GM23338 (cell line): ENCODE measurements around the gene PILRB. TPM values are rescaled to one million over a fixed set of nuclear protein-coding genes. Genes with fewer than 3 reads are reported as not detected.

Source experiments
- ATAC-seq: fragments of 200-7000 bp; cut with Tn5 transposase; 3 replicates; pipeline ENCODE4 v1.9.1; 2020
- DNase-seq: peaks from one replicate; pipeline ENCODE4 v3.0.0-alpha.2; 2015; ENCODE audit warnings: low spot score
- H2AFZ ChIP-seq: fragments of 200-600 bp; sonication (generic); 2 replicates; pipeline ENCODE4 v1.8.0; 2016; ENCODE audit warnings: antibody characterized with exemption, mild to moderate bottlenecking, moderate library complexity
- H3F3A ChIP-seq: fragments of 200-600 bp; sonication (generic); replicated peaks from 2 replicates; pipeline ENCODE4 v1.8.0; 2017; ENCODE audit warnings: antibody characterized with exemption, mixed run types, low read depth
- H3K27ac ChIP-seq: fragments of 200-600 bp; sonication (generic); 2 replicates; pipeline ENCODE4 v1.6.1; 2016; ENCODE audit warnings: low read depth
- H3K27me3 ChIP-seq: fragments of 200-600 bp; sonication (generic); 2 replicates; pipeline ENCODE4 v1.8.0; 2016; ENCODE audit warnings: mild to moderate bottlenecking, mixed run types, moderate library complexity; ENCODE audit not compliant: insufficient read depth
- H3K36me3 ChIP-seq: fragments of 200-600 bp; sonication (generic); 2 replicates; pipeline ENCODE4 v1.8.0; 2016; ENCODE audit warnings: mild to moderate bottlenecking; ENCODE audit not compliant: insufficient read depth
- H3K4me1 ChIP-seq: fragments of 200-600 bp; sonication (generic); 2 replicates; pipeline ENCODE4 v1.8.0; 2016; ENCODE audit warnings: mild to moderate bottlenecking, moderate library complexity; ENCODE audit not compliant: insufficient read depth
- H3K4me2 ChIP-seq: fragments of 200-600 bp; sonication (generic); 2 replicates; pipeline ENCODE4 v1.7.1; 2017; ENCODE audit warnings: mixed run types
- H3K4me3 ChIP-seq: fragments of 200-600 bp; sonication (generic); 2 replicates; pipeline ENCODE4 v1.6.1; 2016; ENCODE audit warnings: mixed run types
- H3K79me2 ChIP-seq: fragments of 200-600 bp; sonication (generic); replicated peaks from 2 replicates; pipeline ENCODE4 v1.8.0; 2017; ENCODE audit warnings: mild to moderate bottlenecking; ENCODE audit not compliant: insufficient read depth
- H3K9me2 ChIP-seq: fragments of 200-600 bp; sonication (generic); 2 replicates; pipeline ENCODE4 v1.8.0; 2017; ENCODE audit not compliant: insufficient read depth
- H4K20me1 ChIP-seq: fragments of 200-600 bp; sonication (generic); replicated peaks from 2 replicates; pipeline ENCODE4 v1.8.0; 2017; ENCODE audit warnings: mild to moderate bottlenecking; ENCODE audit not compliant: insufficient read depth
- H3K27ac Mint-ChIP-seq: 2 replicates; pipeline ENCODE4 v1.8.0; 2020; ENCODE audit warnings: inconsistent platforms, mild to moderate bottlenecking, moderate library complexity, mixed read lengths
- H3K27me3 Mint-ChIP-seq: 3 replicates; pipeline ENCODE4 v1.8.0; 2022; ENCODE audit warnings: low read depth, mild to moderate bottlenecking, moderate library complexity, mixed read lengths, inconsistent platforms; ENCODE audit not compliant: insufficient read depth, poor library complexity
- H3K36me3 Mint-ChIP-seq: 3 replicates; pipeline ENCODE4 v1.8.0; 2021; ENCODE audit warnings: low read depth, mild to moderate bottlenecking, inconsistent platforms, moderate library complexity, mixed read lengths
- H3K4me1 Mint-ChIP-seq: 3 replicates; pipeline ENCODE4 v1.8.0; 2020; ENCODE audit warnings: mild to moderate bottlenecking, inconsistent platforms, mixed read lengths
- H3K4me3 Mint-ChIP-seq: 3 replicates; pipeline ENCODE4 v1.8.0; 2021; ENCODE audit warnings: moderate library complexity, mild to moderate bottlenecking, inconsistent platforms, mixed read lengths
- H3K9me3 Mint-ChIP-seq: 3 replicates; pipeline ENCODE4 v1.8.0; 2020; ENCODE audit warnings: moderate library complexity, mild to moderate bottlenecking, inconsistent platforms, mixed read lengths
- EZH2 ChIP-seq: fragments of 200-600 bp; sonication (generic); IDR thresholded peaks from one replicate; pipeline ENCODE4 v1.8.0; 2017; ENCODE audit warnings: antibody characterized with exemption, mild to moderate bottlenecking, low read depth; ENCODE audit not compliant: unreplicated experiment
- JUNB ChIP-seq: IDR thresholded peaks from one replicate; pipeline ENCODE4 v1.6.1; 2016; ENCODE audit warnings: antibody characterized with exemption; ENCODE audit not compliant: unreplicated experiment
- NANOG ChIP-seq: IDR thresholded peaks from 2 replicates; pipeline ENCODE4 v1.6.1; 2016; ENCODE audit warnings: antibody characterized with exemption, borderline replicate concordance
- POLR2AphosphoS5 ChIP-seq: IDR thresholded peaks from 2 replicates; pipeline ENCODE4 v1.6.1; 2016; ENCODE audit warnings: antibody characterized with exemption, low read depth
- STAT1 ChIP-seq: IDR thresholded peaks from one replicate; pipeline ENCODE4 v1.6.1; 2016; ENCODE audit warnings: antibody characterized with exemption; ENCODE audit not compliant: unreplicated experiment
- ZNF114 ChIP-seq: fragments of 250-450 bp; sonication (Bioruptor Pico); IDR thresholded peaks from 2 replicates; pipeline ENCODE4 v1.5.0; 2020; ENCODE audit warnings: mild to moderate bottlenecking, moderate library complexity
- ZNF331 ChIP-seq: fragments of 250-450 bp; sonication (Bioruptor Pico); IDR thresholded peaks from 2 replicates; pipeline ENCODE4 v1.5.0; 2020; ENCODE audit warnings: low read depth, mild to moderate bottlenecking, moderate library complexity
- polyA plus RNA-seq: library from polyadenylated mRNA; unstranded; fragments of >200 nt; fragmentation: Nextera tagmentation; extraction: Ambion mirVana; gene quantifications from 2 replicates; pipeline ENCODE4 v1.2.1, GENCODE V29; 2016
- total RNA-seq: library from RNA; depleted of rRNA; stranded (reverse); fragments of >200 nt; shearing (Covaris generic); gene quantifications from 2 replicates; pipeline ENCODE4 v1.2.3, GENCODE V29; 2014
- TF ChIP-seq, protein P1 (sequence below): fragments of 250-450 bp; sonication (Bioruptor Pico); IDR thresholded peaks from 2 replicates; pipeline ENCODE4 v1.5.0; 2020; ENCODE audit warnings: mild to moderate bottlenecking, moderate library complexity
- TF ChIP-seq, protein P2 (sequence below), 2 experiments: fragments of 200-600 bp in 1 of 2; sonication (generic) in 1 of 2; conservative IDR thresholded peaks; 2 replicates each; pipeline versions ENCODE4 v1.5.1 to v1.6.1; 2016 to 2017; ENCODE audit warnings: antibody characterized with exemption in 2 of 2, low read depth in 2 of 2, mild to moderate bottlenecking in 2 of 2, moderate library complexity in 1 of 2
- TF ChIP-seq, protein P3 (sequence below): IDR thresholded peaks from one replicate; pipeline ENCODE4 v1.6.1; 2018; ENCODE audit warnings: antibody characterized with exemption; ENCODE audit not compliant: unreplicated experiment
- TF ChIP-seq, protein P4 (sequence below): IDR thresholded peaks from 2 replicates; pipeline ENCODE4 v1.6.1; 2016; ENCODE audit warnings: antibody characterized with exemption

The PILRB gene
- total and polyA plus RNA-seq, 2 experiments from 2014 or later = 25.3 to 43.0 TPM

DNA sequence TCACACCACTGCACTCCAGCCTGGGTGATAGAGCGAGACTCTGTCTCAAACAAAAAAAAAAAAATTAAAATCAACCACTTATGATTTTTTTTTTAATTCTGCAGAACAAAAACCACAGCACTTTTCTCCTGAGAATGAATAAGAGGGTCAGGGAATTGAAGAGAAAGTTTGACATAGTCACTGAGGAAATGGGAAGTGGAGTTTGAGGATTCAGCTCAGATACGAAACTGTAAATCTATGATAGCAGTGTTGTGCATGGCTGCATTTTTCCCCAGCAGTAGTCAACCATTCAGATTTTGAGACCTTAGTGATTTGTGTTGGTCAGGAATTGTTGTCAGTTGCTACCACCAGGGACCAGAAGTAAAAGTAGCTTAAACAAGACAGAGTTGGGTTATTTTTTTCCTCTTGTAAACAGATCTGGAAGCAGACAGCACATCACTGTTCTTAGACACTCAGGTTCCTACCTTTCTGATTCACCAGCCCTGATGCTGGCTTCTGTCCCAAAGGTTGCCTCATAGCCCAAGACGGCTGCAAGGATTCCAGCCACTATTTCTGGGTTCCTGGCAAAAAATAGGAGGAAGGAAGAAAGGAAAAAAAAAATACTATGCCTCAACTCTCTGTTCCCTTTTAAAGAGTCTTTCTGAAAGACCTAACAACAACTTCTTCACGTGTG is 35.5 kb downstream of the PILRB start:
- Histone ChIP-seq H3K79me2 (no peaks in the 10 kb centered on the region), H3K4me3 (no peak overlapping the region), H3K4me2 (no peak overlapping the region), H4K20me1 (no peaks in the 10 kb centered on the region), H3K27ac (no peak overlapping the region), H3K27me3 (no peaks in the 10 kb centered on the region), H3K36me3 (no peaks in the 10 kb centered on the region), H3K4me1 (peaks cover 3% of the 10 kb centered on the region), H3F3A (no peaks in the 10 kb centered on the region), H2AFZ (no peak overlapping the region; the same call in none of the 2 replicates), H3K9me2 (no peaks in the 10 kb centered on the region)
- H3K27ac Mint-ChIP-seq = no peak overlapping the region
- no peaks in the 10 kb centered on the region for H3K9me3 Mint-ChIP-seq
- ATAC-seq (no peak), DNase-seq (no peak)
- H3K4me1 Mint-ChIP-seq = peaks cover 17% of the 10 kb centered on the region
- H3K27me3 Mint-ChIP-seq = peaks cover 8% of the 10 kb centered on the region
- no peak overlapping the region for H3K4me3 Mint-ChIP-seq
- H3K36me3 Mint-ChIP-seq = no peaks in the 10 kb centered on the region; the same call in 2 of the 3 replicates
- TF ChIP-seq, protein P1, sequence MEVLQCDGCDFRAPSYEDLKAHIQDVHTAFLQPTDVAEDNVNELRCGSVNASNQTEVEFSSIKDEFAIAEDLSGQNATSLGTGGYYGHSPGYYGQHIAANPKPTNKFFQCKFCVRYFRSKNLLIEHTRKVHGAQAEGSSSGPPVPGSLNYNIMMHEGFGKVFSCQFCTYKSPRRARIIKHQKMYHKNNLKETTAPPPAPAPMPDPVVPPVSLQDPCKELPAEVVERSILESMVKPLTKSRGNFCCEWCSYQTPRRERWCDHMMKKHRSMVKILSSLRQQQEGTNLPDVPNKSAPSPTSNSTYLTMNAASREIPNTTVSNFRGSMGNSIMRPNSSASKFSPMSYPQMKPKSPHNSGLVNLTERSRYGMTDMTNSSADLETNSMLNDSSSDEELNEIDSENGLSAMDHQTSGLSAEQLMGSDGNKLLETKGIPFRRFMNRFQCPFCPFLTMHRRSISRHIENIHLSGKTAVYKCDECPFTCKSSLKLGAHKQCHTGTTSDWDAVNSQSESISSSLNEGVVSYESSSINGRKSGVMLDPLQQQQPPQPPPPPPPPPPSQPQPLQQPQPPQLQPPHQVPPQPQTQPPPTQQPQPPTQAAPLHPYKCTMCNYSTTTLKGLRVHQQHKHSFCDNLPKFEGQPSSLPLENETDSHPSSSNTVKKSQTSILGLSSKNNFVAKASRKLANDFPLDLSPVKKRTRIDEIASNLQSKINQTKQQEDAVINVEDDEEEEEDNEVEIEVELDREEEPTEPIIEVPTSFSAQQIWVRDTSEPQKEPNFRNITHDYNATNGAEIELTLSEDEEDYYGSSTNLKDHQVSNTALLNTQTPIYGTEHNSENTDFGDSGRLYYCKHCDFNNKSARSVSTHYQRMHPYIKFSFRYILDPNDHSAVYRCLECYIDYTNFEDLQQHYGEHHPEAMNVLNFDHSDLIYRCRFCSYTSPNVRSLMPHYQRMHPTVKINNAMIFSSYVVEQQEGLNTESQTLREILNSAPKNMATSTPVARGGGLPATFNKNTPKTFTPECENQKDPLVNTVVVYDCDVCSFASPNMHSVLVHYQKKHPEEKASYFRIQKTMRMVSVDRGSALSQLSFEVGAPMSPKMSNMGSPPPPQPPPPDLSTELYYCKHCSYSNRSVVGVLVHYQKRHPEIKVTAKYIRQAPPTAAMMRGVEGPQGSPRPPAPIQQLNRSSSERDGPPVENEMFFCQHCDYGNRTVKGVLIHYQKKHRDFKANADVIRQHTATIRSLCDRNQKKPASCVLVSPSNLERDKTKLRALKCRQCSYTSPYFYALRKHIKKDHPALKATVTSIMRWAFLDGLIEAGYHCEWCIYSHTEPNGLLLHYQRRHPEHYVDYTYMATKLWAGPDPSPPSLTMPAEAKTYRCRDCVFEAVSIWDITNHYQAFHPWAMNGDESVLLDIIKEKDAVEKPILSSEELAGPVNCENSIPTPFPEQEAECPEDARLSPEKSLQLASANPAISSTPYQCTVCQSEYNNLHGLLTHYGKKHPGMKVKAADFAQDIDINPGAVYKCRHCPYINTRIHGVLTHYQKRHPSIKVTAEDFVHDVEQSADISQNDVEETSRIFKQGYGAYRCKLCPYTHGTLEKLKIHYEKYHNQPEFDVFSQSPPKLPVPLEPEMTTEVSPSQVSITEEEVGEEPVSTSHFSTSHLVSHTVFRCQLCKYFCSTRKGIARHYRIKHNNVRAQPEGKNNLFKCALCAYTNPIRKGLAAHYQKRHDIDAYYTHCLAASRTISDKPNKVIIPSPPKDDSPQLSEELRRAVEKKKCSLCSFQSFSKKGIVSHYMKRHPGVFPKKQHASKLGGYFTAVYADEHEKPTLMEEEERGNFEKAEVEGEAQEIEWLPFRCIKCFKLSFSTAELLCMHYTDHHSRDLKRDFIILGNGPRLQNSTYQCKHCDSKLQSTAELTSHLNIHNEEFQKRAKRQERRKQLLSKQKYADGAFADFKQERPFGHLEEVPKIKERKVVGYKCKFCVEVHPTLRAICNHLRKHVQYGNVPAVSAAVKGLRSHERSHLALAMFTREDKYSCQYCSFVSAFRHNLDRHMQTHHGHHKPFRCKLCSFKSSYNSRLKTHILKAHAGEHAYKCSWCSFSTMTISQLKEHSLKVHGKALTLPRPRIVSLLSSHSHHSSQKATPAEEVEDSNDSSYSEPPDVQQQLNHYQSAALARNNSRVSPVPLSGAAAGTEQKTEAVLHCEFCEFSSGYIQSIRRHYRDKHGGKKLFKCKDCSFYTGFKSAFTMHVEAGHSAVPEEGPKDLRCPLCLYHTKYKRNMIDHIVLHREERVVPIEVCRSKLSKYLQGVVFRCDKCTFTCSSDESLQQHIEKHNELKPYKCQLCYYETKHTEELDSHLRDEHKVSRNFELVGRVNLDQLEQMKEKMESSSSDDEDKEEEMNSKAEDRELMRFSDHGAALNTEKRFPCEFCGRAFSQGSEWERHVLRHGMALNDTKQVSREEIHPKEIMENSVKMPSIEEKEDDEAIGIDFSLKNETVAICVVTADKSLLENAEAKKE (CRISPR knock-in tag) = no peak
- TF ChIP-seq JUNB = no peak
- TF ChIP-seq NANOG = no peak
- TF ChIP-seq, protein P2, sequence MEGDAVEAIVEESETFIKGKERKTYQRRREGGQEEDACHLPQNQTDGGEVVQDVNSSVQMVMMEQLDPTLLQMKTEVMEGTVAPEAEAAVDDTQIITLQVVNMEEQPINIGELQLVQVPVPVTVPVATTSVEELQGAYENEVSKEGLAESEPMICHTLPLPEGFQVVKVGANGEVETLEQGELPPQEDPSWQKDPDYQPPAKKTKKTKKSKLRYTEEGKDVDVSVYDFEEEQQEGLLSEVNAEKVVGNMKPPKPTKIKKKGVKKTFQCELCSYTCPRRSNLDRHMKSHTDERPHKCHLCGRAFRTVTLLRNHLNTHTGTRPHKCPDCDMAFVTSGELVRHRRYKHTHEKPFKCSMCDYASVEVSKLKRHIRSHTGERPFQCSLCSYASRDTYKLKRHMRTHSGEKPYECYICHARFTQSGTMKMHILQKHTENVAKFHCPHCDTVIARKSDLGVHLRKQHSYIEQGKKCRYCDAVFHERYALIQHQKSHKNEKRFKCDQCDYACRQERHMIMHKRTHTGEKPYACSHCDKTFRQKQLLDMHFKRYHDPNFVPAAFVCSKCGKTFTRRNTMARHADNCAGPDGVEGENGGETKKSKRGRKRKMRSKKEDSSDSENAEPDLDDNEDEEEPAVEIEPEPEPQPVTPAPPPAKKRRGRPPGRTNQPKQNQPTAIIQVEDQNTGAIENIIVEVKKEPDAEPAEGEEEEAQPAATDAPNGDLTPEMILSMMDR (conservative IDR thresholded peaks at IDR 0.05; ENCODE audit: low read depth in 2 of 2) = no peak
- TF ChIP-seq ZNF331 (CRISPR knock-in tag) = no peak
- TF ChIP-seq EZH2 = no peak
- TF ChIP-seq, protein P3, sequence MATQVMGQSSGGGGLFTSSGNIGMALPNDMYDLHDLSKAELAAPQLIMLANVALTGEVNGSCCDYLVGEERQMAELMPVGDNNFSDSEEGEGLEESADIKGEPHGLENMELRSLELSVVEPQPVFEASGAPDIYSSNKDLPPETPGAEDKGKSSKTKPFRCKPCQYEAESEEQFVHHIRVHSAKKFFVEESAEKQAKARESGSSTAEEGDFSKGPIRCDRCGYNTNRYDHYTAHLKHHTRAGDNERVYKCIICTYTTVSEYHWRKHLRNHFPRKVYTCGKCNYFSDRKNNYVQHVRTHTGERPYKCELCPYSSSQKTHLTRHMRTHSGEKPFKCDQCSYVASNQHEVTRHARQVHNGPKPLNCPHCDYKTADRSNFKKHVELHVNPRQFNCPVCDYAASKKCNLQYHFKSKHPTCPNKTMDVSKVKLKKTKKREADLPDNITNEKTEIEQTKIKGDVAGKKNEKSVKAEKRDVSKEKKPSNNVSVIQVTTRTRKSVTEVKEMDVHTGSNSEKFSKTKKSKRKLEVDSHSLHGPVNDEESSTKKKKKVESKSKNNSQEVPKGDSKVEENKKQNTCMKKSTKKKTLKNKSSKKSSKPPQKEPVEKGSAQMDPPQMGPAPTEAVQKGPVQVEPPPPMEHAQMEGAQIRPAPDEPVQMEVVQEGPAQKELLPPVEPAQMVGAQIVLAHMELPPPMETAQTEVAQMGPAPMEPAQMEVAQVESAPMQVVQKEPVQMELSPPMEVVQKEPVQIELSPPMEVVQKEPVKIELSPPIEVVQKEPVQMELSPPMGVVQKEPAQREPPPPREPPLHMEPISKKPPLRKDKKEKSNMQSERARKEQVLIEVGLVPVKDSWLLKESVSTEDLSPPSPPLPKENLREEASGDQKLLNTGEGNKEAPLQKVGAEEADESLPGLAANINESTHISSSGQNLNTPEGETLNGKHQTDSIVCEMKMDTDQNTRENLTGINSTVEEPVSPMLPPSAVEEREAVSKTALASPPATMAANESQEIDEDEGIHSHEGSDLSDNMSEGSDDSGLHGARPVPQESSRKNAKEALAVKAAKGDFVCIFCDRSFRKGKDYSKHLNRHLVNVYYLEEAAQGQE = no peak
- TF ChIP-seq, protein P4, sequence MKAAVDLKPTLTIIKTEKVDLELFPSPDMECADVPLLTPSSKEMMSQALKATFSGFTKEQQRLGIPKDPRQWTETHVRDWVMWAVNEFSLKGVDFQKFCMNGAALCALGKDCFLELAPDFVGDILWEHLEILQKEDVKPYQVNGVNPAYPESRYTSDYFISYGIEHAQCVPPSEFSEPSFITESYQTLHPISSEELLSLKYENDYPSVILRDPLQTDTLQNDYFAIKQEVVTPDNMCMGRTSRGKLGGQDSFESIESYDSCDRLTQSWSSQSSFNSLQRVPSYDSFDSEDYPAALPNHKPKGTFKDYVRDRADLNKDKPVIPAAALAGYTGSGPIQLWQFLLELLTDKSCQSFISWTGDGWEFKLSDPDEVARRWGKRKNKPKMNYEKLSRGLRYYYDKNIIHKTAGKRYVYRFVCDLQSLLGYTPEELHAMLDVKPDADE = no peak
- no peak for TF ChIP-seq POLR2AphosphoS5
- TF ChIP-seq STAT1 = no peak
- no peak for TF ChIP-seq ZNF114 (CRISPR knock-in tag)
